HG02870 (cell line): ENCODE results near the gene CCDC102A.
"Not testable (repeated sequence)": the region's sequence is repeated elsewhere in the genome, so short reads cannot be mapped to it uniquely, and the experiment has no call there.

Experiments
- ATAC-seq: cut with Tn5 transposase; IDR thresholded peaks from one replicate; pipeline ENCODE4 v1.9.1; 2021; ENCODE audit warnings: mild to moderate bottlenecking, moderate library complexity; ENCODE audit not compliant: unreplicated experiment

Gene CCDC102A

DNA sequence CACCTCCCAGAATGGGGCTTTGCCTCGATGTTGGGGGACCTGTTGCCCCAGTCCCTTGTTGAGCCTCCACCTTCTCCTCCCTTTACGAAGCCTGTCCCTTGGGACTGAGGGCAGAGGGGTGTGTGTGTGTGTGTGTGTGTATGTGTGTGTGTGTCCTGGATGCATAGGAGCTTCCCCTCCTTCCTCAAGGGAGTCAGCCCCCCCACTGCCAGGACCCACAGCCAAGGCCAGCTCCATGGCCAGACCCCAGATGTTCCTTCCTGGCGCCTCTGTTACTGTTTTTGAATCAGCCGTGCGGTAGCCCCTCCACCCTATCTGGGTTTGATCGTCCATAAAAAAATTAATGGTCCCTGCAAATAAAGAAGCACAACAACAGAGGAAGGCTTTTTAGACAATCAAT lies 32.4 kb downstream of the CCDC102A start:
- no peak for ATAC-seq

DNA sequence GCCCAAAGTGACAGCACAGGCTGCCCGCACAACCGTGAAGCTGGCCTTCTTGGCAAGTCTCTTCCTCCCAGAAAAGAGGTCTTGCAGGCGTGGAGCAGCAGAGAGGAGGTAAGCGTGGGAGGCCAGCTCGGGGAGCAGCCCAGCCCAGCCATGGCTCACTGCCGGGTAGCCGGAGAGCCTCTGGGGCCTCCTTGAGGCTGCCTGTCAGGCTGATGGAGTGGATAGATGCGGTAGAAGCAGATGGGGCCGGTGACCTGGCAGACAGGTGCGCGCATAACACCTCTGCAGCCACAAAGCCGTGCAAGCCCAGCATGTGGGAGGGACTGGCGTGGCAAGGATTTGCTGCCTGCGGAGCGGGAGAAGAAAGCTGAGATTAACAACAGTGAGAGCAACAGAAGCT lies 33.0 kb downstream of the CCDC102A start:
- ATAC-seq: no peak

DNA sequence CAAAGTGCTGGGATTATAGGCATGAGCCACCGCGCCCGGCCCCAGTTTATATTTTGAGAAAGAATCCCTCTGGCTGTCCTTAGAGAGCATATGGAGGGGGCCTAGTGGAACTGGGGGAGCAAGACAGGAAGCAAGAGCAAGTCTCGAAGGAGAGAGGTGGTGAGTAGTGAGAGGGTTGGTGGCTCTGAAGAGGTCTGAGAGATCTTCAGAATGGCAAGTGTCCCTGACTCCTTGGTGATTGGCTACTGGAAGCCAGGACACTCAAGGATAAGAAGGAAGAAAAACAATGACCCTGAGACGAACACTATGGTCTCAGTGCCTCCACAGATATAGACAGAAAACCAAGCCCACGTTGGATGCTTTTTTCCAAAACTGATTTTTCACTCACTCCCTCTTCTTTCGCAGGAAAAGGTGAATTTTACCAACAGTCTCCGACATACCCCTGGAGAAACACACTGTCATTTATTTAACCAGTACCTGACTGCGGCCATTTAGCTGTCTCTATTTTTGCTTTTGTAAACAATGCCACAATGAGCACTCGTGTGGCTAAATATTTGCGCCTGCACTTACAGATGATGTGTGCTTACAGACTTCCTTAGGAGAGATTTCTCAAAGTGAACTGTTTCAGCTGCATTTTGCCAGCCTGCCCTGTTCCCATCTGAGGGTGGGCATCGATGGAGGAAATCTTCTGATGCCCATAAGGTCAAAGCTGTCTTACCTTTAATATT lies 34.2 kb downstream of the CCDC102A start:
- no peak for ATAC-seq

DNA sequence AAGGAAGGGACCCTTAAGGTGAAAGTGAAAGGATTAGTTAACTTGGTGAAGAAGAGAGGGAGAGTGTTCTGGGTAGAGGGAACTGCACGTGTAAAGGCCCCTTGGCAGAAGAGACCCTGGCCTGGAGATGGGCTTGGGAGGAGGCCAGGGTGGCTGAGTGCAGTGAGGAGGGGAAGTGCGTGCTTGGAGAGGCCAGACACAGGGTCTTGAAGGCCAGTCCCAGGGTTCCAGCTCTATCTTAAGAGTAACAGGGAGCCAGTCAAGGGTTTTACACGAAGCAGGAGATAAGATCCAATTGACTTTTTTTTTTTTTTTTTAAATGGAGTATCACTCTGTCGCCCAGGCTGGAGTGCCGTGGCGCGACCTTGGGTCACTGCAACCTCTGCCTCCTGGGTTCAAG lies 34.9 kb downstream of the CCDC102A start:
- ATAC-seq: no peak

DNA sequence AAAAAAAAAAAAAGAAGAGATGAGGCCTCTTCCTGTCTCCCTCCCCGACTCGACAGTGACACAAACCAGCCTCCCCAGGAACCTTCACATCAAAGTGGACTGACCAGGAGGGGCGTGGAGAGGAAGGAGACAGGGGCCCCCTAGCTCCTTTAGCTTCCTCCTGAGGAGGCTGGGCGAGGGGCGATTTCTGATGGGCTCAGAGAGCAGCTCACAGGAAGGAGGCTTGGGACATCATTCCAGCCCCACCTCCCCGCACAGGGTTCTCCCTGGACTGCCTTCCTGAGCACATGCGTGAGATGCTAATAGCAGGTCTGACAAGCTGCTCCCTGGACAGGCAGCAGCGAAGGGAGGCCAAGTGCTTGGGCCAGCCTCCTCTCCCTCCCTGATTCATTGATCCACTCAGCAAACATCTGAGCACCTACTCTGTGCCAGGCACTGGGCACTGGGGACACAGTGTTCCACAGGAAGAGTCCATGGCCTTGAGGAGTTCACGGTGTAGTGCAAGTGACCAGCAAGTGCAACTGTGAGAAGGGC lies 35.7 kb downstream of the CCDC102A start:
- no peak for ATAC-seq

DNA sequence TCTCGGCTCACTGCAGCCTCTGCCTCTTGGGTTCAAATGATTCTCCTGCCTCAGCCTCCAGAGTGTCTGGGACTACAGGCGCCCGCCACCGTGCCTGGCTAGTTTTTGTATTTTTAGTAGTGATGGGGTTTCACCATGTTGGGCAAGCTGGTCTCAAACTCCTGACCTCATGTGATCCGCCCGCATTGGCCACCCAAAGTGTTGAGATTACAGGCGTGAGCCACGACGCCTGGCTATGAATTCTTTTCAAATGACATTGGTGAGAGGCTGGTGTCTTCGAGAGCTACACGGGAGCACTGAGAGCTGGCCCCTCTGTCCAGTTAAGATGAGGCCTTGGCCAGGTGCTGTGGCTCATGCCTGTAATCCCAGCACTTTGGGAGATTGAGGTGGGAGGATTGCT lies 36.4 kb downstream of the CCDC102A start:
- ATAC-seq: not testable (repeated sequence)

DNA sequence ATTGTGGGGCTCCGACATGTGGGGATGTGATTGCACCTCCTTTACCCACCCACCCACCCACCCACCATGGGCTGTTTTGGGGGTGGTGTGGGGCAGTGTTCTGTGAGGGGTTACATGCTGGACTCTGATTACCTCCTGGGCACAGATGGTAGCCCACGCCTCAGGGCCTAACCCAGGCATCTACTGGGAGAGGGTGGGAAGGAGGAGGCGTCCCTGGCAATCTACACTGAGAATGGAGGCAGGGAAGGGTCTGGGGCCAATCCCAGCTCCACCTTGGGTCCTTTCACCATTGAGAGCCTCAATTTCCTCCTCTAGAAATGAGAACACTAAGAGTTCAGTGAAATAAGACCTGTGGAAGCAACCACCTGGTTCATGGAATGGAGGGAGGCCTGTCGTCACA lies 38.3 kb downstream of the CCDC102A start:
- no peak for ATAC-seq

DNA sequence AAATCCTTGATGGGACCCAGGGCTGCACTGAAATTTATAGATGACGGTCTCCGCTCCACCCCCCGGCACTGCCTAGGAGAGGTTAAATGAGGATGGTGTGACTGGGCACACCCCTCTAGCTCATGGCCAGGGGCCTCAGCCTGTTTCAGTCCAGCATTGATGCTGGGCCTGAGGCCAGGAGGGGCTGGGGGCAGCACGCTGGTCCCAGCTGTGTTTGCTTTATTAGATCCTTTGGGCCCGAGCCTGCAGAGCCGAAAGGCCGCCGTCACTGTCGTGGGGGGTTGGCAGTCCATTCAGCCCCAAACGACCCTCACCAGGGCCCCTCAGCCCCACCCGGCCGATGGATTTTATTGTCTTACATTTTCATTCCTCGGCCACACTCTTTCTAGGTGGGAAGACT lies 39.2 kb downstream of the CCDC102A start:
- no peak for ATAC-seq

DNA sequence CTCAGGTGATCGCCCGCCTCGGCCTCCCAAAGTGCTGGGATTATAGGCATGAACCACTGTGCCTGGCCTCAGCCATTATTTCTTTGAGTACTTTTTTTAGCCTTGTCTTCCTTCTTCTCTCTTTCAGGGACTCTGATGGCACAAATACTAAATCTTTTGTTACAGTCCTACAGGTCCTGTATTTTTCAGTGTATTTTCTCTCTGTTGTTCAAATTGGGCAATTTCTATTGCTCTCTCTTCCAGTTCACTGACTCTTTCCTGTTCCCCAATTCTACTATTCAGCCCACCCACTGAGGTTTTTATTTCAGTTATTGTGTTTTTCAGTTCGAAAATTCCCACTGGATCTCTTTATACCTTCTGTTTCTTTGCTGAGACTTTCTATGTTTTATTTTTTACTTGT lies 42.6 kb downstream of the CCDC102A start:
- ATAC-seq: no peak

DNA sequence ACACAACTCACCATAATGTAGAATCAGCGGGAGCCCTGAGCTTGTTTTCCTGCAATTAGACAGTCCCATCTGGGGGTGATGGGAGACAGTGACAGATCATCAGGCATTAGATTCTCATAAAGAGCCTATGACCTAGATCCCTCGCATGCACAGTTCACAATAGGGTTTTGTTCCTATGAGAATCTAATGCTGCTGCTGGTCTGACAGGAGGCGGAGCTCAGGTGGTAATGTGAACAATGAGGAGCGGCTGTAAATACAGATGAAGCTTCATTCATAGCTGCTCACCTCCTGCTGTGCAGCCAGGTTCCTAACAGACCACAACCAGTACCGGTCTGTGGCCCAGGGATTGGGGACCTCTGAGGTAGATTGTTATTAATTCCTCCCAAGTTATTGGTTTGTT lies 47.1 kb downstream of the CCDC102A start:
- ATAC-seq: no peak

DNA sequence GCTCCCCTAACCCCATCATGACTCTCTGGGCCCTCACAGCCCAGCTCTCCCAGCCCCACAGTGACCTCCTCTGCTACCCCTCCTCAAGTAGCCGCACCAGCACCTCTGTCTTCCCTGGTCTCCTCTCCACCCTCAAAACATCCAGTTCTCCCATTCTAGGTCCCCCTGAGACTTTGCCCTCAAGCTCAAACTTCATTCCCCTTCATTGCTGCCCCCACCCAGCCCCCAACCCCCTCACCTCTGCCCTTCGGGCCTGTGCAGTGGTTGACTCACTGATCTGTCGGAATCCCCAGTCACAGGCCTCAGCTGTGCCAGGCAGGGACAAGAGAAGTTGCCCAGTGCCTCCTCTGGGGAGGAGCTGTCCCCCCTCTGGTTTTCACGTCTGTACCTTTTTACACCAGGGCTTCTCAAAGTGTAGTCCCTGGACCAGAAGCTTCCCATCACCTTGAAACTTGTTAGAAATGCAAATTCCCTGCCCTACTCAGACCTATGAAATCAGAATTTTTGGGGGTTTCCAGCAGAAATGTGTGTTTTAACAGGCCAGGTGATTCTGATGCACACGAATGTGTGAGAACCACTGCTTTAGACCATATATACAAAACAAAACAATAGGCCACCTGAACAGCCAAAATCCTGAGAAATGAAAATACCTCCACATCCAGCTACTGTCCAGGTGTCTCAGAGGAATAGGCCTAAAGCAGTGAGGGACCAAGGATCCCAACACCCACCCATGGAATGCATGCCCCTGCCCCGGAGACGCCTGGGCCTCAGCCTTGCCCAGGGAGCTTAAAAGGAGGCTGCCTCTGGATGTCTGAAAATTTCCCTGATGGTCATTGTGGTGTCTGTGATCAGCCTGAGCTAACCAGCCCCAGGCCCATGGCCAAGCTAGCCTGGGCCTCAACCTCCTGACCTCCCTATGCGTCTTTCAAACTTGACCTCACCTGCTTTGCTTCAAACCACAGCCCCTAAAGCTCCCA lies 49.2 kb downstream of the CCDC102A start:
- ATAC-seq: no peak

DNA sequence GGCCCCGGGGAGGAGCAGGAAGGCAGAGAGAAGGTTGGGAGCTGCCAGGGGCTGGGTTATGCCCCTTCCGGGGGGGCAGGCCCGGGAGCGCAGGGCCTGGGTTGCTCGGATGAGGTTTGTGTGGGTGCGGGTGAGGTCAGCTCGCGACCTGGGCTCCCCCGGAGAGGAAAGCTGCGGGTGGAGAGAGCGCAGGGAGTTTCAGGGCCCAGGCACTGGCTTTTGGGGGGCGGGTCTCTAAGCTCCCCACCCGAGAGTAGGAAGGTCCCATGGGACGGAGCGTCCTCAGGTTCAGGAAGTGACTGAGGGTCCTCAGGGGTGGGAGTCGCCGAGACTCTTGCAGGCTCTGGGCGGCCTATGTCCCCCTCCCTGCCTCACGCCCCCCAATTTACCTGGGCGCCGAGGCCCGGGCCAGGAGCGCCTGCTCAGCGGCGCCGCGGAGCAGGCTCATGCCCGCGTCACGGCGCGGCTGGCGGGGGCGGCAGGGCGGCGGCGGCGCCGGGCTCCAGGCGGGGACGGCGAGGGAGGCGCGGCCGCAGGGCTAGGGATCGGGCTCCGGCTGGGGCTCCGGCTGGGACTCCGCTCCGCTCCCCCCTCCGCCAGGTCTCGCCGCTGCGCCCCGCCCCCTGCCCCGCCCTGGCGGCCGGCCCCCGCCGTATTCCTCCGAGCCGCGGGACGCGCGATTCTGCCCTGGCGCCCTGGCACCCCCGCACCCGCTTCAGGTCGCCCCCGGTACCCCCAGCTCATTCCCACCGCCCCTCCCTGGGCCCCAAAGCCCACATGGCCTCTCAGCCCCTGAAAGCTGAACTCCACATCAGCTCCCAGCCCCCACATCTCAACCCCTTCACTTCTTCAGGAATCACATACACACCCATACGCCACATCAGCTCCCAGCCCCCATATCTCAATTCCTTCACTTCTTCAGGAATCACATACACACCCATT lies 50.2 kb downstream of the CCDC102A start, which contains the start of gene DOK4:
DOK4 (minus strand) TSS at position 578 of the 942 bp plus-strand sequence. CDS start 6,986 bp downstream, outside the sequence.
- ATAC-seq: no peak

DNA sequence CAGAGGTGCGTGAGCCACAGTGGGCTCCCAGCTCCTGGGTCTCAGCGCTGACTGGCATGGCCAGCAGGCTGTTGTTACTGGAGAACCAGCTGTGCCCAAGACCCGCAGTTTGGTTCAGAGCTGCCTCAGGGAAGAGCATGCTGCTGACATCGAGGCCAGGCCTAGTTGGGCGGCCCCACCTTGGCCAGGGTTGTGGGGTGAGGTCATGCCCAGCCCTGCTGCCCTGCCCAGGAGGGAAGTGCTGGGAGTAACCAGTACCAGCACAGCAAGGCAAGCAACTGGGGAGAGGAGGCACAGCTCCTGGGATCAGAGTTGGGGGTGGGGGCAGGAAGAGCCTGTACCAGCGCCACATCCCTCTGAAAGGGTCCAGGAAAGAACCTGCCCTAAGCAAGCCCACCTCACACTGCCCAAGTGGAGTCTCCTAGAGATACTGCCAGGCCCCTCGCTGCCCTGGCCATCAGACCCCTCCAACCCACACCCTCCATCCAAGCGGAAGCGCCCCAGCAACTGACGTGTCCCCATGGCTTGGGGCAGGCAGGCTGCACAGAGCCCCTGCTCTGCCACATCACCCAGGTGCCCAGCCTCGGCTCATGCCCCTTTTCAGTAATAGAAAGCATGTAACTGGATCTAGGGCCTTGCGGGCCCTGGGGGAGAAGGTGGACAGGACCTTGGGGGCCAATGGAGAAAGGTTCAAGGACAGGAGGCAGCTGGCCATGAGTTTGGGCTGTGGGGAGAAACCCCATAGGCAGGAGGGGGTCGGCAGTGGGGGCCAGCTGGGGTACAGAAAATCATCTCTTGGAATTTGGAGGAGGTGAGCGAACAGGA lies 51.1 kb downstream of the CCDC102A start:
- no peak for ATAC-seq

DNA sequence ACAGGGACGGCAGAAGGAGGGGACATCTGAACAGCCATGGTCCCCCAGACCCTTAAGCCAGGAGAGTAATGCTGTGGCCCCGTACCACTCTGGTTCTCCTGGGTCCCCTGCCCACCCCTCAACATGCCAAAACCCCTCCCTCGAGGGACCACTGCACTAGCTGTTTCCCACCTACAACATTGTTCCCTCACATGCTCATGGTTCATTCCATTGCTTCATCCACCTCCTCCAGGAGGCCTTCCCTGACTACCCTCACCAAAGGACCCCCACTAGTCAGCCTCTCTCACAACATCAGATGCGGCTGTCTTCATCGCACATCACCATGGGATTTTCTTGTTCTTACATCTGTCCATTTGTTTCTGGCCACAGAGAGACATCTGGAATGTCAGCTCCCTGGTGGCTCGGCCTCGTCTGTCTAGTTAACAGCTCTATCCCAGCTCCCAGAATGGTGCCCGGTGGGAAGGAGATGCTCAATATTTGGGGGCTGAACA lies 51.8 kb downstream of the CCDC102A start:
- no peak for ATAC-seq

DNA sequence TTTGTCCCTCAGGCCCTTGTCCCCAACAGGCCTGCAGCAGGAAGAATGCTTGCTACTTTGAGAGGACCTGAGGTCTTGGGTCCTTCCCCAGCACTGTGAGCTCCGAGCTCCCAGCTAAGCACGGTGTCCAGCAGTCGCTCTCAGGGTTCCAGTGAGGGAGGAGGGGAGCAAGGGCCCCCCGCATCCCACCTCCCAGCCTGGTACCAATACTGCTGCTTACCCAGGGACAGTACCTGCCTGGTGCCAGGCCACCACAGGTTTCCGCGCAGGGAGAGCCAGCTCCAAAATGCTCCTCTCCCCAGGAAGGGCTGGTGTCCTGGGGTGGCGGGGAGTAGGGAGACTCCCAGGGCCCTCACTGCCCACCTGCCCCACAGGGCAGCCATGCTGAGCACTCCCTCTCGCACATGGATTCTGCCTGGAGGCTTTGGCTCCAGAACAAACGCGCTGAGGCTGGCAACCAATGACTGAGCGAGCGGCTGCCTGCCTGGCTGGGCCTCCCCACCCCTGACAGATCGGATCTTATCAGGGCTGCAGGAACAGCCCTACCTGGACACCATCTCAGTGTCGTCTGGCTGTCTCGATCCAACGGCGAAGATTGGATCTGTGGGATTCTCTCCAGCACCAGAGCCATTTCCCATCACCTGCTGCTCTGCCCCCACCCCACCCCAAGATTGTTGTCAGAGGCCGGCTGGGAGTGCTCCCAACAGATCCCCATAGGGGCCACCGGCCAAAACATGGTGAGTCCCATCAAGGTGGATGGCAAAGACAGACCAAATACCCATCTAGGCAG lies 52.5 kb downstream of the CCDC102A start:
- ATAC-seq: no peak

DNA sequence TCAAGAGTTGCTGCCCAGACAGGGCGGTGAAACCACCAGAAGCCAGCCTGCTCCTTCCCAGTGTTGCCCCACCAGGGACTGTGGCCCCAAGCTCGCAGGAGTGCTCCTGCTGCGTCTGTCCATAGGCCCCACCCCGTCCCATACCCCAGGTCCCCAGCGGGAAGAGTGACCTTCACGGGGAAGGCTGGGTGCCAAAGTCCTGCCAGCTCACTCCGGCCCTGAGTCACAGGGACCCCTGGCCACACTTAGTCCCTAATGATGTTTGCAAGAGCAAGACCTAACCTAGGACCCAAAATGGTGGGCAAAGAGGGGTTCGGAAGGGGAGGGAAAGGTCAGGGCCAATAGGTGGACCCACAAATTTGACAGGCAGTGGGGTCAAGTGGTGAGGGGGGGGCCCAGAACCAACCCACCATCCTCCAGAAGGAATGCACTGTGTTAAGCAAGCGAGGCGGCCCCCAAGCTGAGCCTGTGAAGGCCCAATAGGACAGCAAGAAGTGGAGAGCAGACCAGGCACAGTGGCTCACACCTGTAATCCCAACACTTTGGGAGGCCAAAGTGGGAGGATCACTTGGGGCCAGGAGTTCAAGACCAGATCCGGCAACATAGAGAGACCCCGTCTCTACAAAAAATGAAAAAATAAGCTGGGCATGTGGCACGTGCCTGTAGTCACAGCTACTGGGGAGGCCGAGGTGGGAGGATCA lies 53.4 kb downstream of the CCDC102A start:
- ATAC-seq: no peak

DNA sequence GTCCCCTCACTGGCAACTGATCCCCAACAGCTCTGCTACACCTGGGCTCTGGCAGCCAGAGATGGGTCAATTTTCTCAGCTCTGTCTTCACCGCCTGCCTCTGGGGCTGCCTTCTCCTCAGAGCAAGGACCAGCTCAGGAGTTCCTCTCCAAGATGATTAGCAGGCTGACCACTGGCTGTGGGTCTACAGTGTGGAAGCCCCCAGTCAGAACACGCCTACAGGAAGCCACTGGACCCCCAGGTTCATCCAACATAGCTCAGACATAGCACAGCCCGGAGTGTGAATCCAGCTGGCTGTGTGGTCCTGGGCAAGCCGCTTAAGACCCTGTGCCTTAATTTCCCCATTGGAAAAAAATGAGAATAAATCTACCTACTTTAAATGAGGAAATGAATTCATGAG lies 55.0 kb downstream of the CCDC102A start:
- ATAC-seq: no peak

DNA sequence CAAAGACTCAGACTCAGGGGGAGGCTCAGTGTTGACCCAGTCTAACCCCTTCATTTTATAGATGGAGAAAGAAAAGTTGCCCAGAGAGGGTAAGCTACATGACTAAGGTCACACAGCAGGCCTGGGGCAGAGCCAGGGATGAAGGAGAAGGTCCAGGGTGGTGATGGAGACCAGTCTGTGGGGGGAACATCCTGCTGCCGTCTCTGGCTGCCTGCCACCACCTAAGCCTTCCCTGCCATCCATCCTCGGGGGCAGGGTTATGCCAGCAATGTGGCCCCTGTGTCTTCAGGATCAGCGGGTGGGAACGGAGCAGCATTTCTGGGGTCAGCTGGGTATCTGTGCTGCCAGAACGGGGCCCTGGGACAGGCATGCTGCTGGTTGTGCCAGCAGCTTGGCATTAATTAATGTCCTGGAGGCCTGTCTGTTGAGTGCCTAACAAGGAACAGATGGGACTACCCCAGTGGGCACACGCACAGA lies 55.6 kb downstream of the CCDC102A start:
- ATAC-seq: no peak
